BJ (cell line): Measurements from ENCODE around the gene PLCG1. TPM values are rescaled to one million over a fixed set of nuclear protein-coding genes. Genes with fewer than 3 reads are reported as not detected.

Experiments
- CTCF ChIA-PET: fragments of 350-600 bp; formaldehyde crosslinking; extraction: SDS; loops from one replicate; lab custom pipeline; 2021; ENCODE audit warnings: antibody characterized with exemption, inconsistent platforms; lab: Yijun Ruan, JAX
- POLR2A ChIA-PET: fragments of 300-600 bp; sonication (Branson Sonifier 250); formaldehyde crosslinking; extraction: SDS; loops from one replicate; lab custom pipeline; 2021; ENCODE audit warnings: antibody characterized with exemption; lab: Charles Lee
- DNase-seq: peaks from one replicate; pipeline ENCODE4 v3.0.0-alpha.2; 2011; ENCODE audit warnings: low read depth
- H3K27me3 ChIP-seq: 2 replicates; pipeline ENCODE4 v1.6.0; 2011; ENCODE audit warnings: low read length; ENCODE audit not compliant: control insufficient read depth, insufficient read depth
- H3K36me3 ChIP-seq: 2 replicates; pipeline ENCODE4 v1.5.1; 2011; ENCODE audit warnings: low read length; ENCODE audit not compliant: control insufficient read depth, insufficient read depth
- H3K4me3 ChIP-seq: 2 replicates; pipeline ENCODE4 v1.5.1; 2011; ENCODE audit warnings: low read depth, mild to moderate bottlenecking, control low read depth, low read length
- polyA plus RNA-seq: library from polyadenylated mRNA; depleted of rRNA; stranded (reverse); fragments of >200 nt; gene quantifications from 2 replicates; pipeline ENCODE4 v1.2.3, GENCODE V29; 2011; rRNA removed
- small RNA-seq: library from RNA; depleted of rRNA; stranded (forward); fragments of <200 nt; gene quantifications from one replicate; pipeline ENCODE3, GENCODE V24; 2012; ENCODE audit warnings: low replicate concordance, low read depth; ENCODE audit not compliant: insufficient read length
- TF ChIP-seq, protein P1 (sequence below): IDR thresholded peaks from 2 replicates; pipeline ENCODE4 v1.5.1; 2011; ENCODE audit warnings: low read depth, mild to moderate bottlenecking, control low read depth, inconsistent platforms, low read length, moderate library complexity; ENCODE audit not compliant: insufficient read depth

PLCG1 gene
- polyA plus RNA-seq, 1 experiment: 46.5 TPM

DNA sequence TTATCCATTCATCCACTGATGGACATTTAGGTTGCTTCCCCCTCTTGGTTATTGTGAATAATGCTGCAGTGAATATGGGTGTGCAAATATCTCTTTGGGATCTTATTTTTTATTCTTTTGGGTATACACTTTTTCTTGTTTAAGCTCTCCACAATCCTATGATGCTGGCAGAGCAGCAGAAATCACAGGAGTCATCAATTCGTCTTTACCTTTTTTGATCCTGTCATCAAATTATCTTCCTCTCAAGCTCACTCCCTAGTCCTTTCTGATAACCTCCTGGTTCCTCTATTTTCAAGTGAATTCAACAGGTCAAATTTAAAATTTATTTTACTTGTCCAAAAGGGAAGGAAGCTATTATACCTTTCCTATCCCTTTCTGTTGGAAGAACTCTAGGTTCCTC, 89.1 kb downstream of the PLCG1 start:
- ChIA-PET POLR2A (no interaction called here), CTCF (no interaction called here)
- Histone ChIP-seq H3K36me3 (no peaks in the 10 kb centered on the region; the same call in 1 of the 2 replicates), H3K4me3 (no peak overlapping the region), H3K27me3 (no peaks in the 10 kb centered on the region)
- TF ChIP-seq, protein P1, sequence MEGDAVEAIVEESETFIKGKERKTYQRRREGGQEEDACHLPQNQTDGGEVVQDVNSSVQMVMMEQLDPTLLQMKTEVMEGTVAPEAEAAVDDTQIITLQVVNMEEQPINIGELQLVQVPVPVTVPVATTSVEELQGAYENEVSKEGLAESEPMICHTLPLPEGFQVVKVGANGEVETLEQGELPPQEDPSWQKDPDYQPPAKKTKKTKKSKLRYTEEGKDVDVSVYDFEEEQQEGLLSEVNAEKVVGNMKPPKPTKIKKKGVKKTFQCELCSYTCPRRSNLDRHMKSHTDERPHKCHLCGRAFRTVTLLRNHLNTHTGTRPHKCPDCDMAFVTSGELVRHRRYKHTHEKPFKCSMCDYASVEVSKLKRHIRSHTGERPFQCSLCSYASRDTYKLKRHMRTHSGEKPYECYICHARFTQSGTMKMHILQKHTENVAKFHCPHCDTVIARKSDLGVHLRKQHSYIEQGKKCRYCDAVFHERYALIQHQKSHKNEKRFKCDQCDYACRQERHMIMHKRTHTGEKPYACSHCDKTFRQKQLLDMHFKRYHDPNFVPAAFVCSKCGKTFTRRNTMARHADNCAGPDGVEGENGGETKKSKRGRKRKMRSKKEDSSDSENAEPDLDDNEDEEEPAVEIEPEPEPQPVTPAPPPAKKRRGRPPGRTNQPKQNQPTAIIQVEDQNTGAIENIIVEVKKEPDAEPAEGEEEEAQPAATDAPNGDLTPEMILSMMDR: no peak
- no peak for DNase-seq

Small RNA genes within 50 kb of the gene (small RNA-seq; reads per million reads assigned to genes)
- gene AL022394.1: not detected
- gene MIR6871: not detected

Other genes starting within 250 kb of the PLCG1 start
- 4.0 and 8.0 TPM in 2 replicates for gene TOP1, start 108.7 kb upstream of the PLCG1 start, polyA plus RNA-seq
- gene ZHX3, start 180.2 kb downstream of the PLCG1 start, polyA plus RNA-seq: 23.9 and 27.1 TPM in 2 replicates
- gene LPIN3, start 203.3 kb downstream of the PLCG1 start, polyA plus RNA-seq: 9.1 and 11.5 TPM in 2 replicates
- 0.27 and 0.52 TPM in 2 replicates for gene EMILIN3, start 229.3 kb downstream of the PLCG1 start, polyA plus RNA-seq